ENCODE measurements around the gene NOLC1. TPM values are rescaled to one million over a fixed set of nuclear protein-coding genes. Genes with fewer than 3 reads are reported as not detected.

The NOLC1 gene
- total and polyA plus RNA-seq, 10 of the 15 experiments (the other 5 are each of a cell fraction or from before 2014, with no cell fraction given): 91.7 to 244 (median 128) TPM

GRCh38 chr10:102148275-102148674, 3.9 kb upstream of the NOLC1 start:
- peaks cover 9% of the 10 kb centered on the region for H3K4me1 ChIP-seq (ENCODE audit: control insufficient read depth, insufficient read depth, low read length)
- ChIA-PET POLR2A (interaction anchor here (1.5 kb wide), 1 partner anchor 9 kb away, joined by 5 read pairs; no protein-coding TSS in a partner anchor), SMC1A (ENCODE audit: uncharacterized antibody, unreplicated experiment) (interaction anchor here (1.6 to 5.0 kb wide), 2 partner anchors 10 to 83 kb away, joined by 3 to 29 read pairs; no protein-coding TSS in a partner anchor), CTCF (interaction anchor here (1.2 to 1.3 kb wide), 2 partner anchors 13 to 16 kb away, joined by 3 to 4 read pairs; partner anchors contain the start of gene PPRC1), RAD21 (ENCODE audit: unreplicated experiment) (no interaction called here)
- TF ChIP-seq, protein P1, sequence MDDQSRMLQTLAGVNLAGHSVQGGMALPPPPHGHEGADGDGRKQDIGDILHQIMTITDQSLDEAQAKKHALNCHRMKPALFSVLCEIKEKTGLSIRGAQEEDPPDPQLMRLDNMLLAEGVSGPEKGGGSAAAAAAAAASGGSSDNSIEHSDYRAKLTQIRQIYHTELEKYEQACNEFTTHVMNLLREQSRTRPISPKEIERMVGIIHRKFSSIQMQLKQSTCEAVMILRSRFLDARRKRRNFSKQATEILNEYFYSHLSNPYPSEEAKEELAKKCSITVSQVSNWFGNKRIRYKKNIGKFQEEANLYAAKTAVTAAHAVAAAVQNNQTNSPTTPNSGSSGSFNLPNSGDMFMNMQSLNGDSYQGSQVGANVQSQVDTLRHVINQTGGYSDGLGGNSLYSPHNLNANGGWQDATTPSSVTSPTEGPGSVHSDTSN (IDR thresholded peaks at IDR 0.05; ENCODE audit: insufficient replicate concordance, low read depth, low read length): no peak
- TF ChIP-seq ZBTB11 (CRISPR knock-in tag; IDR thresholded peaks at IDR 0.05) (no peak), POLR2AphosphoS2 (IDR thresholded peaks at IDR 0.05; ENCODE audit: low read depth, low read length) (no peak), MYB (IDR thresholded peaks at IDR 0.05; ENCODE audit: borderline replicate concordance, low read depth, low read length) (no peak), CHD4 (IDR thresholded peaks at IDR 0.05) (no peak), TCF12 (IDR thresholded peaks at IDR 0.05; ENCODE audit: low read depth, low read length) (no peak), STAT1 (conservative IDR thresholded peaks at IDR 0.05) (no peak), FOS (IDR thresholded peaks at IDR 0.05; ENCODE audit: borderline replicate concordance, extremely low read depth, insufficient read length) (no peak), YBX1 (IDR thresholded peaks at IDR 0.05) (no peak), ZNF274 (IDR thresholded peaks at IDR 0.05; ENCODE audit: insufficient read depth, insufficient read length) (no peak)
- TF ChIP-seq, protein P2, sequence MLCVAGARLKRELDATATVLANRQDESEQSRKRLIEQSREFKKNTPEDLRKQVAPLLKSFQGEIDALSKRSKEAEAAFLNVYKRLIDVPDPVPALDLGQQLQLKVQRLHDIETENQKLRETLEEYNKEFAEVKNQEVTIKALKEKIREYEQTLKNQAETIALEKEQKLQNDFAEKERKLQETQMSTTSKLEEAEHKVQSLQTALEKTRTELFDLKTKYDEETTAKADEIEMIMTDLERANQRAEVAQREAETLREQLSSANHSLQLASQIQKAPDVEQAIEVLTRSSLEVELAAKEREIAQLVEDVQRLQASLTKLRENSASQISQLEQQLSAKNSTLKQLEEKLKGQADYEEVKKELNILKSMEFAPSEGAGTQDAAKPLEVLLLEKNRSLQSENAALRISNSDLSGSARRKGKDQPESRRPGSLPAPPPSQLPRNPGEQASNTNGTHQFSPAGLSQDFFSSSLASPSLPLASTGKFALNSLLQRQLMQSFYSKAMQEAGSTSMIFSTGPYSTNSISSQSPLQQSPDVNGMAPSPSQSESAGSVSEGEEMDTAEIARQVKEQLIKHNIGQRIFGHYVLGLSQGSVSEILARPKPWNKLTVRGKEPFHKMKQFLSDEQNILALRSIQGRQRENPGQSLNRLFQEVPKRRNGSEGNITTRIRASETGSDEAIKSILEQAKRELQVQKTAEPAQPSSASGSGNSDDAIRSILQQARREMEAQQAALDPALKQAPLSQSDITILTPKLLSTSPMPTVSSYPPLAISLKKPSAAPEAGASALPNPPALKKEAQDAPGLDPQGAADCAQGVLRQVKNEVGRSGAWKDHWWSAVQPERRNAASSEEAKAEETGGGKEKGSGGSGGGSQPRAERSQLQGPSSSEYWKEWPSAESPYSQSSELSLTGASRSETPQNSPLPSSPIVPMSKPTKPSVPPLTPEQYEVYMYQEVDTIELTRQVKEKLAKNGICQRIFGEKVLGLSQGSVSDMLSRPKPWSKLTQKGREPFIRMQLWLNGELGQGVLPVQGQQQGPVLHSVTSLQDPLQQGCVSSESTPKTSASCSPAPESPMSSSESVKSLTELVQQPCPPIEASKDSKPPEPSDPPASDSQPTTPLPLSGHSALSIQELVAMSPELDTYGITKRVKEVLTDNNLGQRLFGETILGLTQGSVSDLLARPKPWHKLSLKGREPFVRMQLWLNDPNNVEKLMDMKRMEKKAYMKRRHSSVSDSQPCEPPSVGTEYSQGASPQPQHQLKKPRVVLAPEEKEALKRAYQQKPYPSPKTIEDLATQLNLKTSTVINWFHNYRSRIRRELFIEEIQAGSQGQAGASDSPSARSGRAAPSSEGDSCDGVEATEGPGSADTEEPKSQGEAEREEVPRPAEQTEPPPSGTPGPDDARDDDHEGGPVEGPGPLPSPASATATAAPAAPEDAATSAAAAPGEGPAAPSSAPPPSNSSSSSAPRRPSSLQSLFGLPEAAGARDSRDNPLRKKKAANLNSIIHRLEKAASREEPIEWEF (IDR thresholded peaks at IDR 0.05; ENCODE audit: insufficient replicate concordance, low read depth, low read length): no peak
- intact Hi-C loops (cut with micrococcal nuclease; ENCODE audit: unreplicated experiment): no loop called here
- peaks cover 33 to 35% of the 10 kb centered on the region in 2 experiments for H3K36me3 ChIP-seq (ENCODE audit: control insufficient read depth in 2 of 2, insufficient read depth in 2 of 2, low read length in 1 of 2)
- no TSS peak for BruUV-seq (replicated peaks)
- H3K4me2 ChIP-seq (ENCODE audit: control insufficient read depth, insufficient read depth): no peak overlapping the region
- no peak for FAIRE-seq
- no peaks in the 10 kb centered on the region for H4K20me1 ChIP-seq (ENCODE audit: control insufficient read depth, insufficient read depth)
- ATAC-seq: no peak
- no peak overlapping the region for H3K4me3 ChIP-seq
- no peak for DNase-seq (ENCODE audit: low read depth, low spot score)
- H3K27ac ChIP-seq (ENCODE audit: control insufficient read depth, insufficient read depth): no peak overlapping the region
- H3K9me3 ChIP-seq (replicated peaks; ENCODE audit: control insufficient read depth, insufficient read depth, low read length): no peaks in the 10 kb centered on the region
- no peak overlapping the region for H2AFZ ChIP-seq (ENCODE audit: control insufficient read depth, low read depth, low read length)
- 95% methylated on average over 13 of the region's 13 CpGs for WGBS (ENCODE audit: insufficient coverage, insufficient replicate concordance, low lambda C conversion rate, missing lambda C conversion rate)
- H3K27me3 ChIP-seq (replicated peaks in 1 of 2; ENCODE audit: control insufficient read depth in 2 of 2, insufficient read depth in 2 of 2, low read length in 1 of 2): no peaks in the 10 kb centered on the region
- peaks cover 13% of the 10 kb centered on the region for H3K79me2 ChIP-seq (ENCODE audit: control insufficient read depth, insufficient read depth, low read length)
- no peak overlapping the region for H3K9ac ChIP-seq (ENCODE audit: control insufficient read depth, insufficient read depth, low read length)
- in situ Hi-C loops (cut with MboI): no loop called here
